Prostate gland (tissue), 2 donors: Measurements from ENCODE around the gene CRIM1. TPM values are rescaled to one million over a fixed set of nuclear protein-coding genes. Genes with fewer than 3 reads are reported as not detected.

ENCODE experiments used
- DNase-seq: peaks from one replicate; pipeline ENCODE4 v3.0.0-alpha.2; 2019; ENCODE audit warnings: low spot score
- H3K27ac ChIP-seq, 2 donors: fragments of 200-600 bp; sonication (generic); 2 replicates each; pipeline ENCODE4 v1.5.1; 2017 to 2019
- H3K27me3 ChIP-seq: fragments of 200-600 bp; sonication (generic); replicated peaks from 2 replicates; pipeline ENCODE4 v1.5.1; 2019; ENCODE audit not compliant: insufficient read depth
- H3K36me3 ChIP-seq, 2 donors: fragments of 200-600 bp; sonication (generic); 1 replicate in 1 of 2; 2 replicates in 1 of 2; pipeline versions ENCODE4 v1.5.1 to v1.8.1; 2017 to 2019
- H3K4me1 ChIP-seq: fragments of 200-600 bp; sonication (generic); replicated peaks from 2 replicates; pipeline ENCODE4 v1.5.1; 2019
- H3K4me3 ChIP-seq, 2 donors: fragments of 200-600 bp; sonication (generic); 2 replicates each; pipeline ENCODE4 v1.5.1; 2017 to 2019
- H3K9me3 ChIP-seq: fragments of 200-600 bp; sonication (generic); 2 replicates; pipeline ENCODE4 v1.5.1; 2017
- CTCF ChIP-seq, 4 experiments: fragments of 200-600 bp in 2 of 4; fragments of 450-650 bp in 2 of 4; sonication (generic) in 2 of 4; IDR thresholded peaks; 1 replicate in 3 of 4; 2 replicates in 1 of 4; pipeline ENCODE4 v1.5.1; 2016 to 2019; ENCODE audit warnings: antibody characterized with exemption in 4 of 4, mild to moderate bottlenecking in 2 of 4, moderate library complexity in 2 of 4
- POLR2A ChIP-seq: fragments of 450-650 bp; IDR thresholded peaks from one replicate; pipeline ENCODE4 v1.6.1; 2016; ENCODE audit warnings: antibody characterized with exemption, mild to moderate bottlenecking
- POLR2AphosphoS5 ChIP-seq: sonication (generic); formaldehyde crosslinking; IDR thresholded peaks from one replicate; pipeline ENCODE4 v1.6.1; 2017; ENCODE audit warnings: antibody characterized with exemption
- WGBS: methylation state at CpG from one replicate; pipeline ENCODE4 v1.1.5; 2018; 5-methylcytosine and 5-hydroxymethylcytosine counted together
- intact Hi-C: fragments of 100-400 bp; cut with DNase I; formaldehyde crosslinking; loops from one replicate; pipeline ENCODE4 v1.14.2; 2022
- total RNA-seq, 2 donors: library from RNA; depleted of rRNA; stranded (reverse); fragments of >200 nt; gene quantifications; one replicate each; pipeline ENCODE4 v1.1.0, GENCODE V29; 2016

The CRIM1 gene
- total RNA-seq, 2 donors from 2014 or later = 55.2 to 101 TPM

GRCh38 chr2:36541891-36542595 is 186.5 kb downstream of the CRIM1 start:
- Histone ChIP-seq H3K27ac (no peak overlapping the region), H3K4me3 (no peak overlapping the region), H3K36me3 (no peaks in the 10 kb centered on the region), H3K9me3 (no peaks in the 10 kb centered on the region), H3K27me3 (no peaks in the 10 kb centered on the region), H3K4me1 (no peaks in the 10 kb centered on the region)
- no peak for DNase-seq
- intact Hi-C loops = no loop called here
- TF ChIP-seq POLR2AphosphoS5 (no peak), CTCF (IDR thresholded peaks at IDR 0.05) (no peak), POLR2A (no peak)
- WGBS = 71% methylated on average over 4 of the region's 4 CpGs

GRCh38 chr2:36544638-36545338 is 189.2 kb downstream of the CRIM1 start:
- Histone ChIP-seq H3K9me3 (no peaks in the 10 kb centered on the region), H3K4me1 (no peaks in the 10 kb centered on the region), H3K36me3 (no peaks in the 10 kb centered on the region), H3K27me3 (no peaks in the 10 kb centered on the region), H3K27ac (no peak overlapping the region), H3K4me3 (no peak overlapping the region)
- TF ChIP-seq POLR2A = no peak
- TF ChIP-seq CTCF (IDR thresholded peaks at IDR 0.05) = no peak
- no peak for TF ChIP-seq POLR2AphosphoS5
- intact Hi-C loops = no loop called here
- no peak for DNase-seq
- WGBS = 88% methylated on average over 6 of the region's 6 CpGs

GRCh38 chr2:36545871-36546416 is 190.4 kb downstream of the CRIM1 start:
- Histone ChIP-seq H3K4me1 (no peaks in the 10 kb centered on the region), H3K4me3 (no peak overlapping the region), H3K9me3 (no peaks in the 10 kb centered on the region), H3K27ac (no peak overlapping the region), H3K27me3 (no peaks in the 10 kb centered on the region), H3K36me3 (no peaks in the 10 kb centered on the region)
- intact Hi-C loops = no loop called here
- 54% methylated on average over 1 of the region's 1 CpG for WGBS
- TF ChIP-seq CTCF (IDR thresholded peaks at IDR 0.05) (no peak), POLR2AphosphoS5 (no peak)
- no peak for DNase-seq

GRCh38 chr2:36547906-36548305 is 192.3 kb downstream of the CRIM1 start:
- TF ChIP-seq CTCF (IDR thresholded peaks at IDR 0.05) (no peak), POLR2AphosphoS5 (no peak), POLR2A (no peak)
- WGBS = 96% methylated on average over 3 of the region's 3 CpGs
- H3K4me3 ChIP-seq = no peak overlapping the region
- no peaks in the 10 kb centered on the region for H3K4me1 ChIP-seq
- H3K27ac ChIP-seq = no peak overlapping the region
- H3K36me3 ChIP-seq = no peaks in the 10 kb centered on the region
- DNase-seq = no peak
- H3K27me3 ChIP-seq = no peaks in the 10 kb centered on the region
- H3K9me3 ChIP-seq = no peaks in the 10 kb centered on the region
- intact Hi-C loops = no loop called here
